ENCODE measurements around the gene GLIS2. TPM values are rescaled to one million over a fixed set of nuclear protein-coding genes. Genes with fewer than 3 reads are reported as not detected.

The GLIS2 gene
- total RNA-seq, 1 donor from 2014 or later: 0.53 TPM

DNA sequence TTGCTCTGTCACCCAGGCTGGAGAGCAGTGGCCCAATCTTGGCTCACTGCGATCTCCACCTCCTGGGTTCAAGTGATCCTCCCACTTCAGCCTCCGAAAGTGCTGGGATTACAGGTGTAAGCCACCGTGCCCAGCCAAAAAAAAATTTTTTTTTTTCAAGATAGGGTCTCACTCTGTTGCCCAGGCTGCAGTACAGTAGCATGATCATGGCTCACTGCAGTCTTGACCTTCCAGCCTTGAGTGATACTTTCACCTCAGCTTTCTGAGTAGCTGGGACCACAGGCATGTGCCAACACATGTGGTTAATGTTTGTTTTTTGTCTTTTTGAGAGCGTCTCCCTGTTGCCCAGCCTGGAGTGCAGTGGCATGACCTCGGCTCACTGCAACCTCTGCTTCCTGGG lies 37.0 kb downstream of the GLIS2 start:
- Histone ChIP-seq H3K36me3 (ENCODE audit: control insufficient read depth, insufficient read depth, low read length) (peaks cover 4% of the 10 kb centered on the region), H3K27me3 (ENCODE audit: control insufficient read depth, insufficient read depth, low read length) (no peaks in the 10 kb centered on the region), H3K4me3 (ENCODE audit: low read depth, low read length) (no peak overlapping the region)
- FAIRE-seq (no peak), DNase-seq (ENCODE audit: low read depth) (no peak)
- TF ChIP-seq, protein P1, sequence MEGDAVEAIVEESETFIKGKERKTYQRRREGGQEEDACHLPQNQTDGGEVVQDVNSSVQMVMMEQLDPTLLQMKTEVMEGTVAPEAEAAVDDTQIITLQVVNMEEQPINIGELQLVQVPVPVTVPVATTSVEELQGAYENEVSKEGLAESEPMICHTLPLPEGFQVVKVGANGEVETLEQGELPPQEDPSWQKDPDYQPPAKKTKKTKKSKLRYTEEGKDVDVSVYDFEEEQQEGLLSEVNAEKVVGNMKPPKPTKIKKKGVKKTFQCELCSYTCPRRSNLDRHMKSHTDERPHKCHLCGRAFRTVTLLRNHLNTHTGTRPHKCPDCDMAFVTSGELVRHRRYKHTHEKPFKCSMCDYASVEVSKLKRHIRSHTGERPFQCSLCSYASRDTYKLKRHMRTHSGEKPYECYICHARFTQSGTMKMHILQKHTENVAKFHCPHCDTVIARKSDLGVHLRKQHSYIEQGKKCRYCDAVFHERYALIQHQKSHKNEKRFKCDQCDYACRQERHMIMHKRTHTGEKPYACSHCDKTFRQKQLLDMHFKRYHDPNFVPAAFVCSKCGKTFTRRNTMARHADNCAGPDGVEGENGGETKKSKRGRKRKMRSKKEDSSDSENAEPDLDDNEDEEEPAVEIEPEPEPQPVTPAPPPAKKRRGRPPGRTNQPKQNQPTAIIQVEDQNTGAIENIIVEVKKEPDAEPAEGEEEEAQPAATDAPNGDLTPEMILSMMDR (IDR thresholded peaks at IDR 0.05; ENCODE audit: insufficient read depth, low read length, severe bottlenecking): no peak

DNA sequence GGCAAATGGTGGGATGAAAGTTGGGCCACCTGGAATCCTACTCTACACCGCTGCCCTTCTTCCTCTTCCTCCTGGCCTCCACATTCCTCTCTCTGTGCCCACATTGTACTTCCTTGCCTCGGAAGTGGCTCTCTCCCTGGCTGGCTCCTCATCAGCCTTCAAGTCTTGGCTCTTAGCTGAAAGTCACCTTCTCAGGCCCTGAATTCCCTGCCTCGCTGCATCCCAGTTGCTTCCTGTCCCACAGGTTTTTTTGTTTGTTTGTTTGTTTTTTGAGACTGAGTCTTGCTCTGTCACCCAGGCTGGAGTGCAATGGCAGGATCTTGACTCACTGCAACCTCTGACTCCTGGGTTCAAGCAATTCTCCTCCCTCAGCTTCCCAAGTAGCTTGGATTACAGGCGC lies 37.8 kb downstream of the GLIS2 start:
- FAIRE-seq (no peak), DNase-seq (ENCODE audit: low read depth) (no peak)
- Histone ChIP-seq H3K27me3 (ENCODE audit: control insufficient read depth, insufficient read depth, low read length) (no peaks in the 10 kb centered on the region), H3K4me3 (ENCODE audit: low read depth, low read length) (no peak overlapping the region), H3K36me3 (ENCODE audit: control insufficient read depth, insufficient read depth, low read length) (peaks cover 4% of the 10 kb centered on the region)
- TF ChIP-seq, protein P1 (IDR thresholded peaks at IDR 0.05; ENCODE audit: insufficient read depth, low read length, severe bottlenecking): no peak

DNA sequence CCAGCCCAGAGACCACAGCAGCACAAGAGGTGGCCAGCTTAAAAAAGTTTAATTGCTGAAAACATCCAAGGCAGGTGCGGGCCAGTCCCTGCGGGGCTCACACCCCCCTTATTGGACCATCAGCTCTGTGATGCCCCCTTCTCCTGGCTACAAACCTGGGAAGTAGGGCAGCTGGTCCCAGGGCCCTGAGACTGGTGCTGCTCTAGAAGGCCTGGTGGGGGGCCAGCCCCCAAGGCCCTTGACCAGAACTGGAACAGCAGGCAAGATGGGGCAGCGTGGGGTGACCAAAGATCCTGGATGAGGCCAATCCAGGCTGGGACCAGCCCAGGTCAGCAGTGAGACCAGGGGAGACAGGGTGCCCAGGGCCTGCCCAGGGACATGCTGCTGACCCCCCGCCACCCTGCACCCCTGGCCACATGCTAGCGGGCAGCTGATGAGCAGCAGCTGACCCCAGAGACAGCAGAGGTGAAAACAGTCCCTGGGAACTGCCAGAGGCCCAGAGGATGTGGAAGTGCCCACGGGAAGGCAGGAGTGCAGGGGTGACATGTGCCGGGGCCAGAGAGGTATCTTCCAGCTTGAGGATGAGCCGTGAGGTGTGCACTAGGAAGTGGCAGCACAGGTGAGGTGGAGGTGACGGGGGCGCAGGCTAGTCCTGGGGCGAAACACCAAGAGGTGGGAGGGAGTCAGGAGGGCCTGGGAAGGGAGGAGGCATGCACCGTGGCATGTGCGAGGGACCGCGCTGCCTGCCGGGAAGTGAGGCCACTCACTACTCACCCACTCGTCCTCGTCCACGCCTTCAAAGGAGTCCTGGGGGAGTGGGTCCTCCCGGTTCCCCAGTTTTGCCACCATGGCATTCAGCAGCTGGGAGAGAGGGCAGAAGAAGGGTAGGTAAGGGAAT lies 38.9 kb downstream of the GLIS2 start:
- FAIRE-seq (no peak), DNase-seq (ENCODE audit: low read depth) (no peak)
- no peak overlapping the region for H3K4me3 ChIP-seq (ENCODE audit: low read depth, low read length)
- TF ChIP-seq, protein P1 (IDR thresholded peaks at IDR 0.05; ENCODE audit: insufficient read depth, low read length, severe bottlenecking): no peak
- peaks cover 3% of the 10 kb centered on the region for H3K36me3 ChIP-seq (ENCODE audit: control insufficient read depth, insufficient read depth, low read length)
- H3K27me3 ChIP-seq (ENCODE audit: control insufficient read depth, insufficient read depth, low read length): no peaks in the 10 kb centered on the region

DNA sequence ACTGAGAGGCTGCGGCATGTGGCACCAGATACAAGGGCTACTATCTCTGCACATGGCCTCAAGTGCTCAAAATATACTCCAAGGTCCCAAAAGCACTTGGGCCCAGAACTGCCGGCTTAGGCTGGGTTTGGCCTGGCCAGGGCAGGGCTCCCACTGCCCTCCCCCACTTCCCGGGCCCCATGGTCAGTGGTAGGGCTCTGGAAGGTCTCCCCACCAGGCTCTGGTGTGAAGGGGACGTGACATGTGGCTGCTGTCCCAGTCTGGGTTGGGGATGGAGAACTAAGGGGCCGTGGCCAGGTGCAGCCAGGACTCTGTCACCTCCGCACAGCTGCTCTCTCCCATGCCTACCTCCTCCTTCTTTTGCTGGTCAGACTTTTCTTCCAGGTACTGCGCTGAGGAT lies 41.0 kb downstream of the GLIS2 start:
- peaks cover 6% of the 10 kb centered on the region for H3K36me3 ChIP-seq (ENCODE audit: control insufficient read depth, insufficient read depth, low read length)
- no peaks in the 10 kb centered on the region for H3K27me3 ChIP-seq (ENCODE audit: control insufficient read depth, insufficient read depth, low read length)
- FAIRE-seq (no peak), DNase-seq (ENCODE audit: low read depth) (no peak)
- H3K4me3 ChIP-seq (ENCODE audit: low read depth, low read length): no peak overlapping the region
- TF ChIP-seq, protein P1 (IDR thresholded peaks at IDR 0.05; ENCODE audit: insufficient read depth, low read length, severe bottlenecking): no peak

DNA sequence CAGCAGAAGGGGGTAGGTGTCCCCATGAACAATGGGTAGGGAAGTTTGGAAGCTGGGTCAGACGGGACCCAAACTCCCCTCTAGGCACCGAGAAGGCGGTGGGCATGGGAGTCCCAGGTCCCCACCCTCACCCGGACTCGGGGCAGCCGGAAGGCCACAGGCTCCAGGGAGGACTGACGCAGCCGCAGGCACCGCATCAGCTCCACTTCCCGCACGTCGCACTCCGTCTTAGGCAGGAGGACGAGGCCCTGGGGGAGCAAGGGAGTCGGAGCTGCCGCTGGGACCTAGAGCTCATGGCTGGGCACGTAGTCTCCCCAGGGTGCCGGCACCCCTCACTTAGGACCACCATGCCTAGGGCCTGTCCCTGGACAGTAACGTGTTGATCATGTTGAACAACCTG lies 42.4 kb downstream of the GLIS2 start:
- Histone ChIP-seq H3K27me3 (ENCODE audit: control insufficient read depth, insufficient read depth, low read length) (no peaks in the 10 kb centered on the region), H3K4me3 (ENCODE audit: low read depth, low read length) (no peak overlapping the region), H3K36me3 (ENCODE audit: control insufficient read depth, insufficient read depth, low read length) (peaks cover 7% of the 10 kb centered on the region)
- no peak for DNase-seq (ENCODE audit: low read depth)
- TF ChIP-seq, protein P1 (IDR thresholded peaks at IDR 0.05; ENCODE audit: insufficient read depth, low read length, severe bottlenecking): no peak
- peak; percentile 7 for FAIRE-seq
